SH-SY5Y (cell line): Measurements from ENCODE around the gene PHLPP1.

Experiments
- GATA2 ChIP-seq: IDR thresholded peaks from 2 replicates; pipeline ENCODE4 v1.6.1; 2011; ENCODE audit warnings: mild to moderate bottlenecking, low read depth, low read length
- GATA3 ChIP-seq: IDR thresholded peaks from 2 replicates; pipeline ENCODE4 v1.6.1; 2011; ENCODE audit warnings: low read depth, mild to moderate bottlenecking, low read length, moderate library complexity

DNA sequence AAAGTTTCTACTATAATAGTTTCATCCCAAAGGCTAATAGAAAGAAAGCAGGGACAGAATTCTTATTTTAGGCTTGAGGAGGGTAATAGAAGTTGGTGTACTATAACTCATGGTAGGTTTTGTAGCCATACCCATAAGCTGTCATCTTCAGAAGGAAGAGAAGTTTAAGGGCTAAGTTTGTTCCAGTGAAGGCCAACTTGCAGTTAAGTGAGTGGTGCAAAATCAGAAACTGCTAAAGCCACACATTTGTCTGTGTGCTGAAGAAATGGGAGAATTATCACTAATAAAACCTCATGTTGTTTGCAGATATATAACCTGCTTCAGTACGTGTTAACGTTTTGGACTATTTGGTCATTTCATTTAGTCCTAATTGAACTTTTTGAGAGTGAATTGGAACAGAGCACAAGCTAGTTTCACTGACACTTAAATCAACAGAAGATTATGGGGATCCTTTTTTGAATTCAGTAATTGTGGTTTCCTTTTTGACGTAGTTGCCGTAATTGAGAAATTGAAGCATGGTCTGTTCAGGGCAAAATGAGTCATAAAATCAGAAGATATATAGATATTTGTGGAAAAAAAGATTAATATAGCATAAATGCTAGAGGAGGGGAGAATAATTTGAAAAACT lies 69.1 kb downstream of the PHLPP1 start:
- TF ChIP-seq GATA2 (no peak), GATA3 (no peak)
